C4-2B (cell line): ENCODE data around the gene MITF.
"Not testable (repeated sequence)": the region's sequence is repeated elsewhere in the genome, so short reads cannot be mapped to it uniquely, and the experiment has no call there.

Source experiments
- H3K27ac ChIP-seq: fragments of 450-650 bp; 2 replicates; pipeline ENCODE4 v1.5.1; 2017
- CTCF ChIP-seq: fragments of 450-650 bp; conservative IDR thresholded peaks from 2 replicates; pipeline ENCODE4 v1.5.1; 2017; ENCODE audit warnings: mild to moderate bottlenecking
- ZFX ChIP-seq: fragments of 450-650 bp; IDR thresholded peaks from 2 replicates; pipeline ENCODE4 v1.6.1; 2017

The MITF gene

DNA sequence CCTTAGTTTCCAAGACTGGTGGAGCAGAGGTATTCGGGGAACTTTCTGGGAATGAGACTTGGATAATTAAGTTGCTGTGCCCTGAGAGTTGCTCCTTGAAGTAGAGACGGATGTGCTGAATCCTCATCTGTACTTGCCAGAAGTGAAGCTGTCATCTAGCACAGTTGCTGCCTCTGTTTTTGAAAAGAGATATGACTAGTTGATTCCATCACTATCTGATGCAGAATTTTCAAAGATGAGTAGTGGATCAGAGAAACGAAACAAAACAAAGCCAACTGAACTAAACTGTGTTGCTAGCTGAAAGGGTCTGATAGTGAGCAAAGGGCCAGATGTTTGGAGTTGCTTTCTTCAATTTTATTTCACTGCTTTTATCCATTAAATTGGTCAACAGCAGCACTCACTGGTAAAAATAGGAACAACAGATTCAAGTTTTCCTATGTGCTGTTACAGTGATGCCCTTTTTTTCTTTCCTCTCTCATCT, 52.7 kb downstream of the MITF start:
- no peak overlapping the region for H3K27ac ChIP-seq
- TF ChIP-seq ZFX (no peak), CTCF (peak; percentile 45)

GRCh38 chr3:69796126-69796525, 56.9 kb downstream of the MITF start:
- H3K27ac ChIP-seq: not testable (repeated sequence)

GRCh38 chr3:69803681-69804270, 64.5 kb downstream of the MITF start:
- no peak overlapping the region for H3K27ac ChIP-seq
- TF ChIP-seq CTCF (no peak), ZFX (no peak)

DNA sequence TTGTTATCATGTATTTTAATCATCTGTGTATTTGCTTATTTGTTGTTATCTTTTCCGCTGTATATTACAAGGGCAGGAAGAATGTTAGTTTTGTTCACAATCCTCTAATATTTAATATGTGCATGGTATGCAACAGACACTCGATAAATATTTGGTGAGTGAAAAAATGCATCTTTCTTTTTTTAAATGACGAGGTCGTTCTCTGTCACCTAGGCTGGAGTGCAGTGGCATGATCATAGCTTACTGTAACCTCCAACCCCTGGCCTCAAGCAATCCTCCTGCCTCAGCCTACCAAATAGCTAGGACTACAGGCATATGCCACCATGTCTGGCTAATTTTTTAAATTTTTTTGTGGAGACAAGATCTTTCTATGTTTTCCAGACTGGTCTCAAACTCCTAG, 66.2 kb downstream of the MITF start:
- TF ChIP-seq ZFX: no peak
- TF ChIP-seq CTCF: no peak

DNA sequence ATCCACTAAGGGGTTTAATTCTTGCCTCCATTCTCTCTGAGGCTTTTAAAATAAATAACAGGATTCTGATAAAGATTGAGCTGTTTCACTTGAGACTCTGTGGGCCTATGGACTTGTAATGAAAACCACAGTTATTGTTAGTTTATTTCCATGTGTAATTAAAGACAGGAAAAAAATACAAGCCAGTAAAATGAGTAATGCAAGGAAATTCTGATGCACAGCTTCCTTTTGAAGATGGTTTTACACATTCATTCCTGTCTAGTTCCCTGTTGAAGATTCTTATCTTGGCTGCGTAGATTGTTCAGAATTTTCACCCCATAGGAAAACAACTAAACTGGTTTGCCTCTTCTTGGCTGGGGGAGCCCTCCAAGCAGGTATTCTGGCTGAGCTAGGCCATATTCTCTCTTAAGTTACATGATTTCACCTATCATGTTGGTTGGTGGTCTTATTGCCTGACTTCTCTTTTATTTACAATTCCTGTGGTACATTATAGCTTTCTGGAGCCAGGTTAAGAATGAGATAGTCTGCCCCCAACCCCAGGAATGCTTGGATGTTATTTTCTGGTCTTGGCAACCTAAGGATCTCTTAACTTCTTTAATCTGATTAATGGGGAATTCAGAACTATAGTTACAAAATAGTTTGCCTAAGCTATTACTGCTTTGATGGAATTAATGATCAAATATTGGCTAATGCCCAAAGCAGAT, 67.6 kb downstream of the MITF start:
- H3K27ac ChIP-seq: no peak overlapping the region
- TF ChIP-seq CTCF (no peak), ZFX (no peak)

More for the DNA sequence above, 66.2 kb downstream of the MITF start:
- H3K27ac ChIP-seq: no peak overlapping the region

DNA sequence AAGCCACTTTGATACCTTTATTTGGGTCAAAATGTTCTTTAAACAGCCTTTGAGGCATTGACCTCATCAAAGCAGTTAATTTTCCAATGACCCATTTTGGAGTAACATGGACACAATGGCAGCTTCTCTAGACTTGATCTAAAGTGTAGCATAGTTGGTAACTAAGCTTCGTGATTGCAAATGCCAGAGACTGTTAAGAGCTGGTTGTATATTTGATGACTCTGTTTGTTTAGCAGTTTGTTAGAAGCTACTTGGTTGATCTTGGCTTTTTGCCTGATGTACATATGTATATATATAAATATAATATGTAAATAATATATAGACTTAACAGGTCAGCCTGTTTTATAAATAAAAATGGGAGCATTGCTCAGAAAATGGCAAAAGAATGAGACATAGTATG, 68.4 kb downstream of the MITF start:
- TF ChIP-seq ZFX (no peak), CTCF (no peak)
- H3K27ac ChIP-seq: no peak overlapping the region

DNA sequence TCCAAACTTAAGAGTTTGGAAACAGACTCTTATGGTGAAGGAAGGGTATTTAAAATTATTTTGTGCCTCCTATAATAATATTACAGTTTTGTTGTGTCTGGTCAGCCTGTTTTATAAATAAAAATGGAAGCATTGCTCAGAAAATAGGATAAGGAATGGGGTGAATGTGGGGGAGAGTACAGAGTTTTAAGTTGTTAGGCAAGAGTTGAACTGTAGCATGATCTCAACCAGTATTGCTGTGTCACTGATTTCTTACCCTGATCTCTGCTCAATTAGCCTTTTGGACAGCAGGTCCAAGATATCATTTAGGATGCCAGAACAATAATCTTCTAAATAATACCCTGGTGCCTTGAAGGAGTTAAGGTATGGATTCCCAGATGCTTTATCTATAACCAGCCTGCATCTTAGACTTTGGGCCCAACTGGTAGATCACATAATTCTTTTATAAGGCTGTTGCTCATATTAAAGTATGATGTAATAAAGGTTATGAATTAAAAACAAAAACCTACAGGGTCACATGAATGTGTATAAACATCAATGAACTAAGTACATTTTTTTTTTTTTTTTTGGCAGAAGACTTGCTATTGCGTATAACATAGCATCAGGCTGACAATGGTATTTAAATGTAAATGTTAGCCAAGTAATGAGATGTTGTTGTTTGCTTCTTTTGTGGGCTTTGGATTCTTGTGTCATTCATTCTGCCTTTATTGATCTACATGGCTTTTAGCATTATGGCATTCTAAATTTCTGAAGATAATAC, 70.0 kb downstream of the MITF start:
- TF ChIP-seq CTCF (no peak), ZFX (no peak)
- no peak overlapping the region for H3K27ac ChIP-seq
